HG02623 (cell line): ENCODE results near the gene GNG13.
"Not testable (repeated sequence)": the region's sequence is repeated elsewhere in the genome, so short reads cannot be mapped to it uniquely, and the experiment has no call there.

Source experiments
- ATAC-seq: cut with Tn5 transposase; IDR thresholded peaks from one replicate; pipeline ENCODE4 v1.9.1; 2021; ENCODE audit warnings: moderate library complexity; ENCODE audit not compliant: unreplicated experiment

The GNG13 gene

GRCh38 chr16:764184-764750 is 36.3 kb downstream of the GNG13 start:
- no peak for ATAC-seq

- no peak for ATAC-seq
These were observed 37.0 kb downstream of the GNG13 start for GRCh38 chr16:763369-764183.

- no peak for ATAC-seq
These were observed 37.8 kb downstream of the GNG13 start for GRCh38 chr16:762595-763268.

GRCh38 chr16:761625-762513 is 38.7 kb downstream of the GNG13 start:
- ATAC-seq, result no peak

- no peak for ATAC-seq
These were observed 39.8 kb downstream of the GNG13 start, which contains the start of gene MSLN for GRCh38 chr16:760545-761343. TSS of gene MSLN (plus strand) at chr16:760734. CDS start at chr16:762681, 1,947 bp downstream.

GRCh38 chr16:760065-760464 is 40.5 kb downstream of the GNG13 start:
- ATAC-seq, result no peak

- ATAC-seq, result no peak
These were observed 41.2 kb downstream of the GNG13 start for GRCh38 chr16:759110-759910.

GRCh38 chr16:756428-756827 is 44.1 kb downstream of the GNG13 start:
- ATAC-seq, result no peak

- ATAC-seq, result no peak
These were observed 45.9 kb downstream of the GNG13 start for GRCh38 chr16:754656-755055.

GRCh38 chr16:754121-754607 is 46.4 kb downstream of the GNG13 start:
- not testable (repeated sequence) for ATAC-seq

- no peak for ATAC-seq
These were observed 48.6 kb downstream of the GNG13 start for GRCh38 chr16:752007-752312.

- no peak for ATAC-seq
These were observed 49.2 kb downstream of the GNG13 start for GRCh38 chr16:751152-752006.

GRCh38 chr16:750485-750884 is 50.0 kb downstream of the GNG13 start:
- no peak for ATAC-seq

GRCh38 chr16:749010-749409 is 51.5 kb downstream of the GNG13 start:
- no peak for ATAC-seq
